Neural cell (in vitro differentiated cells): ENCODE results near the gene GFRA1.

Experiments
- CTCF ChIP-seq: fragments of 450-650 bp; IDR thresholded peaks from 2 replicates; pipeline ENCODE4 v1.5.1; 2014; ENCODE audit warnings: antibody characterized with exemption, mild to moderate bottlenecking, moderate library complexity; ENCODE audit not compliant: poor library complexity, severe bottlenecking
- EP300 ChIP-seq: fragments of 450-650 bp; conservative IDR thresholded peaks from 2 replicates; pipeline ENCODE4 v1.6.1; 2014; ENCODE audit warnings: antibody characterized with exemption, mild to moderate bottlenecking, moderate library complexity; ENCODE audit not compliant: poor library complexity, severe bottlenecking
- EZH2 ChIP-seq: fragments of 200-600, 300-800 bp; shearing (Covaris generic), sonication (generic); IDR thresholded peaks from 2 replicates; pipeline ENCODE4 v1.6.1; 2014; ENCODE audit warnings: antibody characterized with exemption, low read length, borderline replicate concordance, mild to moderate bottlenecking; ENCODE audit not compliant: insufficient read depth, poor library complexity, severe bottlenecking
- MXI1 ChIP-seq: fragments of 450-650 bp; conservative IDR thresholded peaks from 2 replicates; pipeline ENCODE4 v1.6.1; 2014; ENCODE audit warnings: antibody characterized with exemption, mild to moderate bottlenecking; ENCODE audit not compliant: poor library complexity, severe bottlenecking
- POLR2AphosphoS5 ChIP-seq: IDR thresholded peaks from 2 replicates; pipeline ENCODE4 v1.6.1; 2012
- RAD21 ChIP-seq: fragments of 450-650 bp; conservative IDR thresholded peaks from 2 replicates; pipeline ENCODE4 v1.6.1; 2014; ENCODE audit warnings: antibody characterized with exemption, mild to moderate bottlenecking, moderate library complexity
- REST ChIP-seq: IDR thresholded peaks from 2 replicates; pipeline ENCODE4 v1.6.1; 2012; ENCODE audit warnings: borderline replicate concordance
- SMC3 ChIP-seq: fragments of 450-650 bp; conservative IDR thresholded peaks from 2 replicates; pipeline ENCODE4 v1.6.1; 2014; ENCODE audit warnings: antibody characterized with exemption, mild to moderate bottlenecking, moderate library complexity; ENCODE audit not compliant: poor library complexity
- TAF1 ChIP-seq: IDR thresholded peaks from 2 replicates; pipeline ENCODE4 v1.6.1; 2012; ENCODE audit warnings: low read depth

DNA sequence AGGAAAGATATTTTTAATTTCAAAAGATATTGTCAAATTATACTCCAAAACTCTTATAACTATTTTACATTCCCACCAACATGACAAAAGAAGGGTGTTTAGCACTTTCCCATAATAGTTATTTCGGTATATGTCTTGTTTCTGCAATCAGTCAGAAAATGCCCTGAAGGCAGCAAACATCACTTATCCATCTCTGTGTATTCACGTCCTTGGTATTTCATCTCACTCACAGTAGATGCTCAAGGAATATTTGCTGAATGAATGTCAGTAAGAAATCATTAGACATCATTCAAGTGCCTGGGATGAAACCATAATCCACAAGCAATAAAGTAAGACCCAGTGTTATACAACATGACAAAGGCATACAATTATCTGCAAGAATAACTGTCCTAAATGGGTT is 112.7 kb downstream of the GFRA1 start:
- no peak for TF ChIP-seq CTCF
- TF ChIP-seq POLR2AphosphoS5: no peak
- TF ChIP-seq EP300: no peak
- TF ChIP-seq REST: no peak
- TF ChIP-seq EZH2: no peak
- no peak for TF ChIP-seq RAD21
- TF ChIP-seq MXI1: no peak
- TF ChIP-seq SMC3: no peak
- TF ChIP-seq TAF1: no peak
